Measurements from ENCODE around the gene TSSK3. TPM values are rescaled to one million over a fixed set of nuclear protein-coding genes. Genes with fewer than 3 reads are reported as not detected.

TSSK3 gene
- total RNA-seq, 3 donors from 2014 or later, result 1.8 to 3.6 (median 2.3) TPM

- no peak for TF ChIP-seq CTCF (IDR thresholded peaks at IDR 0.05)
- no peaks in the 10 kb centered on the region for H3K4me1 ChIP-seq (ENCODE audit: low read depth)
- intact Hi-C loops (cut with DNase I, micrococcal nuclease), result no loop called here
- H3K9me3 ChIP-seq, result no peaks in the 10 kb centered on the region
- H3K36me3 ChIP-seq (ENCODE audit: low read depth), result peaks cover 14% of the 10 kb centered on the region
- DNase-seq (no peak), ATAC-seq (peak; percentile 55)
- H3K4me3 ChIP-seq, result no peak overlapping the region
Observed at GRCh38 chr1:32372149-32372756, 9.9 kb downstream of the TSSK3 start.

- no peaks in the 10 kb centered on the region for H3K9me3 ChIP-seq
- no peak for TF ChIP-seq CTCF (IDR thresholded peaks at IDR 0.05)
- no peaks in the 10 kb centered on the region for H3K4me1 ChIP-seq (ENCODE audit: low read depth)
- no peak for DNase-seq
- no peak for ATAC-seq
- no peak overlapping the region for H3K4me3 ChIP-seq
- peaks cover 30% of the 10 kb centered on the region for H3K36me3 ChIP-seq (ENCODE audit: low read depth)
- intact Hi-C loops (cut with DNase I, micrococcal nuclease), result no loop called here
Observed at GRCh38 chr1:32373996-32374592, 11.8 kb downstream of the TSSK3 start.

- Histone ChIP-seq H3K4me3 (no peak overlapping the region), H3K36me3 (ENCODE audit: low read depth) (peaks cover 34% of the 10 kb centered on the region), H3K9me3 (no peaks in the 10 kb centered on the region), H3K4me1 (ENCODE audit: low read depth) (no peaks in the 10 kb centered on the region)
- no peak for DNase-seq
- intact Hi-C loops (cut with DNase I, micrococcal nuclease), result no loop called here
- ATAC-seq, result no peak
- no peak for TF ChIP-seq CTCF (IDR thresholded peaks at IDR 0.05)
Observed at GRCh38 chr1:32376199-32376598, 13.9 kb downstream of the TSSK3 start.

GRCh38 chr1:32377541-32378220, 15.3 kb downstream of the TSSK3 start:
- Histone ChIP-seq H3K9me3 (no peaks in the 10 kb centered on the region), H3K4me1 (ENCODE audit: low read depth) (no peaks in the 10 kb centered on the region), H3K4me3 (no peak overlapping the region), H3K36me3 (ENCODE audit: low read depth) (peaks cover 39% of the 10 kb centered on the region)
- no peak for TF ChIP-seq CTCF (IDR thresholded peaks at IDR 0.05)
- intact Hi-C loops (cut with DNase I, micrococcal nuclease), result no loop called here
- DNase-seq, result no peak
- ATAC-seq, result no peak

- H3K9me3 ChIP-seq, result no peaks in the 10 kb centered on the region
- no peaks in the 10 kb centered on the region for H3K4me1 ChIP-seq (ENCODE audit: low read depth)
- no peak overlapping the region for H3K4me3 ChIP-seq
- no peak for ATAC-seq
- no peak for DNase-seq
- TF ChIP-seq CTCF (IDR thresholded peaks at IDR 0.05), result no peak
- intact Hi-C loops (cut with DNase I, micrococcal nuclease), result no loop called here
- peaks cover 40% of the 10 kb centered on the region for H3K36me3 ChIP-seq (ENCODE audit: low read depth)
Observed at GRCh38 chr1:32380057-32380456, 17.7 kb downstream of the TSSK3 start.

Measured in mucosa of descending colon (tissue), 3 donors.